NCI-H460 (cell line): Measurements from ENCODE around the gene C5orf58. TPM values are rescaled to one million over a fixed set of nuclear protein-coding genes. Genes with fewer than 3 reads are reported as not detected.

Experiments
- DNase-seq: peaks from one replicate; pipeline ENCODE4 v3.0.0-alpha.2; 2016; ENCODE audit warnings: low read depth; ENCODE audit errors: extremely low read depth
- total RNA-seq: library from RNA; depleted of rRNA; stranded (reverse); fragments of >200 nt; shearing (Covaris generic); gene quantifications from 2 replicates; pipeline ENCODE4 v1.2.3, GENCODE V29; 2014

C5orf58 gene
- total RNA-seq, 1 experiment from 2014 or later = not detected

DNA sequence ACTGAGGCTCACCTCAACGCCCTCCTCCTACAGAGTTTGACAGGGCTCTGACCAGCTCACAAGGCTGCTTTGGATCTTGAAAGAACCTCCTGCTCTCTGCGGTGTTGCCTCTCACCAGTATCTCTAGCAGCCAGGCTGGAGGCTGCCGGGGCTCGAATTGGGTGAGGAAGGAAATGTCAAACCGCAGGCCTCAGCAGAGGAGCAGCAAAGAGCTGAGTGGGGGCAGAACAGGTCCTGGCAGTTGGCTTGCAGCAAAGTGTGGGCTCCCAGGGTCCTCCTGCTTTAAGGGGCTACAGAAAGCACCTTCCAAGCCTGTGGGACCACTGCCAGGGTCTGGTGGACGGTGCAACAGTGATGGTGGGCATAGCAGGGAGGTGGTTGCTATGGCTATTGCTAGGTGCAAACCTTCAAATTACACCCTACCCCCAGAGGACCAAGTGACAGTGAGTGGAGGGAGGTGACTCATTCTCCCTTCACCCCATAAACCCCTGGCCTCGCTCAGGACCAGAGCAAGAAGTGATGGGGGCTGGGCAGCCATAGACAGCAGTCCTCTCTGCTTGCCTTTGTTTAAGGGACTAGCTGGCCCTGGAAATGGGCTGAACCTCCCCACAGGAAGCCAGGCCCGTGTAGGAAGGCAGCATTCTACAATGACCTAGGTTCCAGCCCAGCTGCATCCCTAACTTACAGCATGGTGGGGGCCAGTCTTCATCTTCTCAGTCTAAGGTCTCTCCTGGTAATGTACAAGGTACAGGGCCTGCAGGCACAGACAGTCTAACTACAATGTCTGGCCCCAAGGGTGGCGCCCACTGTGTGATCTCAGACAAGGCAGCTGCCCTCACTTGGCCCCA is 46.0 kb downstream of the C5orf58 start:
- no peak for DNase-seq

DNA sequence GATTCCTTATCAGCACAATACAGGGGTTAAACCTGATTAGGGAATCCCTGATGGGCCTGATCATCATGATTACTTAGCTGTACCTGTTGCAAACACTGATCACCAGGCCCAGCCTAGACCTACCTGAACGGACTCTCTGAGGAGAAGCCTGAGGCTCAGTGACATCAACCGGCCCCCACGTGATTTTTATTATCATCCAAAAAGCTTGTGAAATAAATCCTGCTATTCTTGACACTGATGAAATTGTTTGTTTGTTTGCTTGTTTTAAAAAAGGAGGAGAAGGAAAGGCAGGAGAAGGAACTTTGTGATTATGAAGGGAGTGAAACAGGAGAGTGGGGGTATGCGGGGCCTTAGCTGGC is 46.7 kb downstream of the C5orf58 start:
- no peak for DNase-seq

DNA sequence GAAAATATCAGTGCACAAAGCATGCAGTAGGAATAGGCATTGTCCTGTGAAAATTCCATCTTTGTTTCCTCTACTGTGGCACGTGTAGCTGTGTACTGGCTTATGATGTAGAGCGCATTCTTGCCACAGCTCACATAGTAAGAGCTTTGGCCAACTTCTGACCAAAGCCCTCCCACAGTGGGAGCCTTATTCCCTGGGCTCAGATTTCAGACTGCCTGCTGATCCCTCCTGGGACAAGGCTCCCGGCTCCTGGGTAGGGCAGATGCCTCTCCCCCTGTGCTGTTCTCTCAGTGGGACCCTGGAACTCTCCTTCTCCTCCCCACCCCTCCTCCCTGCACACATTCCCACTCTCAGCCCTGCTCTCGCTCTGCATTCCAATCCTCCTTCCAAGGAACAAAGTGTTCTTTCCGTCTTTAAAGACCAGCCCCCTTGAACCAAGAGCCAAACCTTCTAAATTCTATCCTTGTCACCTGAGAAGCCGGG is 47.3 kb downstream of the C5orf58 start:
- no peak for DNase-seq

DNA sequence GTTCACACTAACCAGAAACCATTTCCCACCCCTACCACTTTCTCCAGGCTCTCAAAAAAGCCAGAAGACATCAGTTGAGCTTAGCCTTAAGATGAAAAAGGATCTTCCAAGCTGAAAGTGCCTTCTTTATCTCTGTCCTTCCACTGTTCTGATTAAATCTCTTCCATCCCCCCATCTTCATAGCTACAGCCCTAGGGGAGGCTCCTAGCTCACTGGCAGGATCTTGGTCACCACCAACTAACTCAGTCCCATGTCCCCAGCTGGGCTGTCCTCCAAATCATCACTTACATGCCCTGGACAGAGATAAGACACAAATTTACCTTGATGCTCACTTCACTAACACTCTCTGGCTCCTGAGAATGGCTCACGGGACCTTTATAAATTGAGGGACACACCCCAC is 50.5 kb downstream of the C5orf58 start:
- no peak for DNase-seq

DNA sequence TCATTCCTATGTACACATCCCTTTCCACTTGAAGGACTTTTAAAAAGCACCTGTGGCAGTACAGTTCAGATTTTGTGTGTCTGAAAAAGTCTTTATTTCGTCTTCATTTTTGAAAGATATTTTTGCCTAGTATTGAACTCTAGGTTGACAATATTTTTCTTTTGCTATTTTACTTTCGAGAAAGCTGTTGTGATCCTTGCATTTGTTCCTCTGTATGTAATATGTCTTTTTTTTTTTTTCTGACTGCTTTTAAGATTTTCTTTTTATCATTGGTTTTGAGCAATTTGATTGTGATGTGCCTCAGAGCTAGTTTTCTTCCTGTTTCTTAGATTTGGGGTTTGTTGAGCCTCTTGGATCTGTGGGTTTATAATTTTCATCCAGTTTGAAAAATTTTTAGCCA is 51.4 kb downstream of the C5orf58 start:
- no peak for DNase-seq

DNA sequence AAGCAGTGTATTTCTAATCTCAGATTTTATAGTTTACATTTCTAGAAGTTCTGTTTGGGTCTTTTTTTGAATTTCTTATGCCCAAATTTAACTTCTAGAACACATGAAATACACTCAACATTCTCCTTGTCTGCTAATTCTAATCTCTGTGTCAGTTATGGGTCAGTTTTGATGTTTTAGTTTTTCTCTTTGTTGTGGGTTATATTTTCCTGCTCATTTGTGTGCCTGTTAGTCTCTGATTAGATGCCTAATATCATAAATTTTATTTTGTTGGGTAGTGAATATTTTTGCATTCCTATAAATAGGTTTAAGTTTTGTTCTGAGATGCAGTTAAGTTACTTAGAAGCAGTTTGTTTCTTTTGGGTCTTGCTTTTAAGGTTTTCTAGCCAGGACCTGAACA is 52.4 kb downstream of the C5orf58 start:
- no peak for DNase-seq

DNA sequence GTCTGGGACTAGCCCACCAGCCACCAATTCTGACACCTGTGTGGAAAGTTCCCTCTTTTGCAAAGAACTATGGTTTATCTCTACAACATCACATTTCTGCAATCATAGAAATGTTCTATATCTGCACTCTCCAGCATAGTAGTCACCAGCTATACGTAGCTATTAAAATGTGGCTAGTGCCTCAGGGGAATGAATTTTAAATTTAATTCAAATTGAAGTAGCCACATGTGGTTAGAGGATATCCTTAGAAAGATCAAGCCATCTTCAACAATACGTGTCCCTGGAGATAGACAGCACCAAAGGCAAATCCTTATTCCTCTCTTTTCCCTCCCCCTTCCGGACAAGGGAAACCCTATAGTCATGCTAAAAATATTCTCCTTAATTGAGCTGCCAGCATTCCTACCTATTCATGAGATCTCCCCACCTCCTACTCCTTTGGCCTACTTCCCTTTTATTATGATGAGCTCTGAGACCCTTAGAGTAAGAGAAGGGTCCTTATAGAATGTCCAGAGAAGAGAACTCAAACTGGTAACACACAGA is 53.7 kb downstream of the C5orf58 start:
- DNase-seq = no peak

DNA sequence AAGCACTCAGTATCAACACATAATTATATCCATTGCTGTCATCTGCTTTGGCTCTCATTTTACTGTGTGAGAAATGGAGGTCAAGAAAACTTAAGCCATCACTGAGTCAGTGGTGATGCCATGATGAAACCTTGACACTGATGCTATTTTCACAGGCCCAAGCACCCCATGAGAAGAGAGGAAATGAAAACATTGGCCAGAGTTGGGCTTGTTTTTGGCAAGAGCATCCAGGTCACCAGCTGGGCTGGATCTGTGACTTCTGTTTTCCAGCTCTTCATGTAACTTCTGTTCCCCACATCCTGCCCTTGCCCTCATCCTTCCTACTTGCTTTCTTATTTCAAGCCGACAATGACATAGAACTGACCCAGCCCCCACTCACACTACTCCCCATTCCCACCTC is 54.7 kb downstream of the C5orf58 start:
- no peak for DNase-seq

DNA sequence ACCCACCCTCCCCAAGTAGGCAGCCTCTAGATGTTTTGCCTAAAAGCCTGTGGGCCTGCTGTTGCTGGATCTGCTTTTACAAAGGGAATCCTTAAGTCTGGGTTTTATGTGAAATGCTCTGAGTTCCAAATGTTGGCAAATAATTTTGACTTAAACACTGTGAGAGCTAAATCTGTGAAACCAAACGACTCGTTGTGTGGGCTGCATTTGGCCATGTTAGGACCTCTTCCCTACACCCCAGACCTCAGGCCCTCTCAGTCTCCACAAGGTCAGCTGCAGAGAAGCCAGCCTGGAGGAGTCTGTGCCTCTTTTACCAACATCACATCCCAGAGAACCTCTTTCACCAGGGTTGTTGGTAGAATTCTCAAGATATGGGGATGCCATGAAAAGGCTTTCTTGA is 55.4 kb downstream of the C5orf58 start:
- DNase-seq = no peak

DNA sequence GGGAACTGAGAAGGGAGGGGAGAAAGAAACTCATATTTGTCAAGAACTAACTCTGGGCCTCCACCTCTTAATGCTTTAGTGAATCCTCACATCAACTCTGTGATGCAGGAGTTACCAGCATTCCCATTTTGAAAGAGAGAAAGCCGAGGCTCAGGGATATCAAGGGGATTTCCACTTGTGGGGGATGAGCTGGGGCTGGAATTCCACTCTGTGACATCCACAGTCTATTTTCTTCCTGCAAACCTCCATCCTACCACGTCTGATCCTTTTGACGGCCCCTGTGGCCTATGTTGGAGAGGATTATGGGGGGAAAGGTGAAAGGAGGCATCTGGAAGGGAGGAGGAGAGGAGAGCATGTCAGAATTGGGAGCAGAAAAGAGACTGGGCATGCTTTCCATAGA is 55.8 kb downstream of the C5orf58 start:
- DNase-seq = no peak

DNA sequence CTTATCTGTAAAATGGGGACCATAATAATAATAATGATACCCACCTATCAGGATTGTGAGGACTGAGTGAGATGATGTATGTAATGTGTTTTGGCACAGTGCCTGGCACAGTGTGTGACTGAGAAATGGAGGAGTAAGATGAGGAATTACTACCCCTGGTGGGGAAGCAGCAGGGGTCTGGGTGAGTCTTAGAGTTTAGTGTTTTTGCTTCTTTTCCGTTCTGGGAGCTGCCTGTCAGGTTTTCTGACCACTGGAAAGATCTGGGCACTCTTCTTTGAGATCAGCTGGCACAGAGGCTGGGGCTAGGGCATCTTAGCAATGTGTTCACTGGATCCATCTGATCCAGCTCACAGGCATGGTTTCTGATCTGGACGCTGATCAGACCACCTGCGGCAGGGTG is 56.3 kb downstream of the C5orf58 start:
- DNase-seq = no peak

DNA sequence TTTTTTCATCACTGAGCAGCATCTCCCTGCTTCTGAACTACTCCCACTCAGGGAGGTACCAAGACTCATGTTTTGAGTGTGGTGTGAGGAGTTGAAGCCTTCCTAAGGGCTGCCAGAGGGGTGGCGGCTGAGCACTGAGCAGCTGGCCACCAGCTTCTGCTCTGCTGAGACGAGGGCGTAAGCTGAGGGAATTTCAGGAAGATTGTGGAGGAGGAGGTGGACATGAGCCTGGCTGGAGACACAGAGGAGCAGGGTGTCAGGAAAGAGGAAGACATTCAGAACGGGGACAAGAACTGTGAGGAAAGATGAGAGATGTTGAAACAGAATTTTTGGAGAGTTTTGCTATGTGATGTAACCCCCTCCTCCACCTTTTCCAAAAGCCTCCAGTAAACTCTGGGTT is 57.0 kb downstream of the C5orf58 start:
- DNase-seq = no peak

DNA sequence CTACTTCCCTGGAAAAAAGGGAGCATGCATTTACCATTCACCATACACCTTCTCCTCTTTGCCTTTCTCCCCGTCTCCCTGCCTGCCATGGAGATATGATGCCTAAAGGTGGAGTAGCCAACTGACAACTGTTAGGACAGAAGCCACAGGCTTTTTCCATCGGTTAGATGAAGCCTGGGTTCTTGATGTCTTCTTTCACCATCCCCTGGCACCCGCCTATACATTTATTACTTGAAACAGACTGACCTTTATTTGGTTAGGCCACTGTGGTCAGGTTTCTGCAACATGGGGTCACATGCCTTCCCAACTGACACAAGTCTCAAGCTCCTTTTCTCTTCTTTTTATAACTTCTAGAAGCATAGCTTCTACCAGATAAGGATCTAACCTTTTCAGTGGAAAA is 57.7 kb downstream of the C5orf58 start:
- no peak for DNase-seq

DNA sequence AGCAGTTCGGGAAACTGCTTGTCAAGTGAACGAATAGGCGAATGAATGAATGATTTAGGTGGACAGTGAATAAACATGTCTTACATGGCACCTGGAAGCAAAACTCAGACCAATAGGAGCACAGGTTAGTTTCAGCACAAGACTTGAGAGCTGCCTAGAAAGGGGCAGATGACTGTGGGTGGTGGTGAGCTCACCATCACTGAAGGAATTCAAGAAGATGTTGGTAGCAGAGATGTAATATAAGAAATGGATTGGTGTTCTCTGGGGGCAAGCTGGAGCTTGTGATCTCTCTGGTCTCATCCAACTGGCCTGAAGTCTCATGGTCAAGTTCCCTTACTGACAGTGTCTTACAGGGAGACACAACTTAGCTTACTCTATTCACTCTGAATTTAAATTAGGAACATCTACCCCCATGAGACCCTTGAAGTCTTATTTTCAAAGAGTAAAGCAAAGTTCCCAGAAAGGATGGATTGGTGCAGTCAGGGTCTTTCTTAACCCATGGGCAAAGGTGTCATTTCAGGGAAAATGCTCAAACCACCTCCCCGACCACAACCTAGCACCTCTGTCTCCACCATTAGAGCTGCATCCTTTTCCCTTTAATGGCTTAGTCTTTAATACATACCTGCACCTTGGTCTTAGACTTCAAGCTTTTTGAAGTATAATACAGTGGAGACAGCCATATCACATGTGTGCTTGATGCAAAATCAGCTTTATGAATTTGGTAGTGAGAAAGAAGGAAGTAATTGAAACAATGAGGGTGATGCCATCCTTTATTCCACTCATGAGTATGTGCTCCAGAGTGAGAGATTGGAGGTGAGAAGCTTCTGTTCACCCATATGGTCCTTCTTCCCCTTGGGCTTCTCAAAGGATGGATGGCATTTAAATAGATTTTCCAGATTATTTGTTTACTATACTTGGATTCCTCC is 59.7 kb downstream of the C5orf58 start:
- no peak for DNase-seq

DNA sequence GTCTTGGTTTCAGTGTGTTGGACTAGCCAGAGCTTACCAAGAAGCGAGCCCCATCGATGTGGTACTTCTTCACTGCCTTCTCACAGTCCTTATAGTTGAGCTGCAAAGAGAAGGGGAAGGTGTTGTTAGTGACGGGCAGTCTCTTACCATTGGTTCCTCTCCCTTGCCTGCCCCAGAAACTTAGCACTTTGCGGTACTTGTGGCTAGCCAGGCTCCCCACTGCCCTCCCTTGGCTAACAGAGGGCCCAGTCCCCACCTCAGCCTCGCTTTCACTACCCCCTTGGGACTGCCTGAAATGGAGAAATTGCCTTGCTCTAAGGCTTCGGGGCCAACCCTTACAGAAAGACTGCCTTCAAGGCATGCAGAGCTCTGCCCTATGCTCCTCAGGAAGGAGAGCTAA is 60.5 kb downstream of the C5orf58 start:
- no peak for DNase-seq

DNA sequence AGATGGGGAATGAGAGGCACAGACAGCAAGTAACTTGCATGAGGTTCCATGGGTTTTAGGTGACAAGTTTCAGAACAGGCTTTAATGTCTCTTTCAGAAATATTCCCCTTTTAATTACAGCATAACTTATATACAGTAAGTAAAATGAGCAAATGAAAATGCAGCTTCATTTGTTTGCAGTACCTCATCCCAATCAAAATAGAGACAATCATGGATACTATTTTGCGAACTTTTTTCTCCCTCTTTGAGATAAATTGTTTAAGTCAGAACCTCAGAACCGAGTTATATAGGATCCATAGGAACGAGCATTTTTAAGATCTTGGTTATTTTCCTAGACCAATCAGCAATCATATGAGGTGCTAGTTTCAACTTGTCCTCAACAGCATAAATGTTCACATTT is 61.3 kb downstream of the C5orf58 start:
- no peak for DNase-seq

DNA sequence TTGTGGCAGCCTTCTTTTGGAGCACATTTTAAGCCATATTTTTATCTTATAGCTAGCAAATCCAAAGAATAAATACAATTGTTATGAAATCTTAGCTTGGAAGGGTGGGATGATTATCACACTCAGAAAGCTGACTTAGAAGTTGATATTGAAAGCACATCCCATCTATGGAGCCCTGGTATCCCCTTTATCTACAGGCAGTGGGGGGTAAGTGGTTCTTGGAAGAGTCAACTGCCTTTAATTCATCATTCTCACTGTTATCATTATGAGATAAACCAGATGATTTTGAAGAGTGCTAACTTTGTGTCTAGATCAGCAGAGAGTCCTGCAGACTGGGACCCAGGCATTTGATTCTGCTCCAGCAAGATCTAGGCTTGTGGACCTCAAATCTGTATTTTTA is 61.8 kb downstream of the C5orf58 start:
- no peak for DNase-seq
